Measurements from ENCODE around the gene ARHGAP8. TPM values are rescaled to one million over a fixed set of nuclear protein-coding genes. Genes with fewer than 3 reads are reported as not detected.

ARHGAP8 gene
- polyA plus RNA-seq (2013, experiment 1 of 2; ENCODE audit: insufficient read length), result 0.20 TPM
- polyA plus RNA-seq (2013, experiment 2 of 2; ENCODE audit: insufficient read length), result 0.82 TPM

- DNase-seq, result no peak
Observed at GRCh38 chr22:44752285-44753188, at the start of gene ARHGAP8. TSS of gene ARHGAP8 (plus strand) at chr22:44752575. CDS start at chr22:44786528, 33,953 bp downstream.

- DNase-seq, result no peak
Observed at GRCh38 chr22:44703255-44703870, 49.0 kb upstream of the ARHGAP8 start.

- no peak for DNase-seq
Observed at GRCh38 chr22:44704159-44705021, 48.0 kb upstream of the ARHGAP8 start.

- no peak for DNase-seq
Observed at GRCh38 chr22:44705022-44705297, 47.4 kb upstream of the ARHGAP8 start.

- DNase-seq, result no peak
Observed at GRCh38 chr22:44706488-44706887, 45.9 kb upstream of the ARHGAP8 start.

- DNase-seq, result no peak
Observed at GRCh38 chr22:44707178-44707577, 45.2 kb upstream of the ARHGAP8 start.

- no peak for DNase-seq
Observed at GRCh38 chr22:44707752-44708151, 44.6 kb upstream of the ARHGAP8 start.

GRCh38 chr22:44709881-44710392, 42.4 kb upstream of the ARHGAP8 start:
- DNase-seq, result no peak

- DNase-seq, result no peak
Observed at GRCh38 chr22:44710474-44711240, 41.7 kb upstream of the ARHGAP8 start.

- DNase-seq, result no peak
Observed at GRCh38 chr22:44711241-44711560, 41.2 kb upstream of the ARHGAP8 start.

- no peak for DNase-seq
Observed at GRCh38 chr22:44711690-44712555, 40.5 kb upstream of the ARHGAP8 start.

GRCh38 chr22:44712962-44713361, 39.4 kb upstream of the ARHGAP8 start:
- no peak for DNase-seq

GRCh38 chr22:44714703-44715350, 37.5 kb upstream of the ARHGAP8 start:
- no peak for DNase-seq

- DNase-seq, result no peak
Observed at GRCh38 chr22:44718418-44718817, 34.0 kb upstream of the ARHGAP8 start.

GRCh38 chr22:44719586-44720368, 32.6 kb upstream of the ARHGAP8 start:
- no peak for DNase-seq

- DNase-seq, result peak; percentile 28
Observed at GRCh38 chr22:44721213-44721612, 31.2 kb upstream of the ARHGAP8 start.

GRCh38 chr22:44722611-44723010, 29.8 kb upstream of the ARHGAP8 start:
- DNase-seq, result no peak

- peak; percentile 25 for DNase-seq
Observed at GRCh38 chr22:44723801-44724200, 28.6 kb upstream of the ARHGAP8 start.

GRCh38 chr22:44724416-44724815, 28.0 kb upstream of the ARHGAP8 start:
- DNase-seq, result no peak

GRCh38 chr22:44724859-44725258, 27.5 kb upstream of the ARHGAP8 start:
- DNase-seq, result no peak
